HG03025 (cell line): ENCODE data around the gene IFNAR1.
"Not testable (repeated sequence)": the region's sequence is repeated elsewhere in the genome, so short reads cannot be mapped to it uniquely, and the experiment has no call there.

Experiments used
- ATAC-seq: cut with Tn5 transposase; IDR thresholded peaks from one replicate; pipeline ENCODE4 v1.9.1; 2021; ENCODE audit warnings: mild to moderate bottlenecking, moderate library complexity; ENCODE audit not compliant: unreplicated experiment, low FRiP score

IFNAR1 gene

GRCh38 chr21:33339135-33339534, 14.4 kb downstream of the IFNAR1 start:
- ATAC-seq, result no peak

- ATAC-seq, result no peak
These were observed 15.1 kb downstream of the IFNAR1 start for GRCh38 chr21:33339918-33340317.

GRCh38 chr21:33345751-33346238, 21.0 kb downstream of the IFNAR1 start:
- no peak for ATAC-seq

- no peak for ATAC-seq
These were observed 23.9 kb downstream of the IFNAR1 start for GRCh38 chr21:33348706-33349105.

GRCh38 chr21:33350676-33351075, 25.9 kb downstream of the IFNAR1 start:
- no peak for ATAC-seq

- ATAC-seq, result no peak
These were observed 30.6 kb downstream of the IFNAR1 start for GRCh38 chr21:33355355-33355754.

- ATAC-seq, result no peak
These were observed 31.2 kb downstream of the IFNAR1 start for GRCh38 chr21:33355996-33356395.

GRCh38 chr21:33357177-33357576, 32.4 kb downstream of the IFNAR1 start:
- ATAC-seq, result no peak

- no peak for ATAC-seq
These were observed 34.7 kb downstream of the IFNAR1 start for GRCh38 chr21:33359446-33359845.

- ATAC-seq, result no peak
These were observed 35.5 kb downstream of the IFNAR1 start for GRCh38 chr21:33360281-33360680.

- peak; percentile 68 for ATAC-seq
These were observed 36.3 kb downstream of the IFNAR1 start for GRCh38 chr21:33360881-33361602.

- no peak for ATAC-seq
These were observed 37.3 kb downstream of the IFNAR1 start for GRCh38 chr21:33362044-33362555.

GRCh38 chr21:33363911-33364609, 39.3 kb downstream of the IFNAR1 start:
- not testable (repeated sequence) for ATAC-seq

GRCh38 chr21:33364830-33365229, 40.1 kb downstream of the IFNAR1 start:
- ATAC-seq, result no peak

- no peak for ATAC-seq
These were observed 42.7 kb downstream of the IFNAR1 start for GRCh38 chr21:33367309-33367973.

- no peak for ATAC-seq
These were observed 43.4 kb downstream of the IFNAR1 start for GRCh38 chr21:33368124-33368523.

- ATAC-seq, result no peak
These were observed 43.8 kb downstream of the IFNAR1 start for GRCh38 chr21:33368576-33368975.

GRCh38 chr21:33369586-33369985, 44.8 kb downstream of the IFNAR1 start:
- ATAC-seq, result no peak

- no peak for ATAC-seq
These were observed 45.5 kb downstream of the IFNAR1 start for GRCh38 chr21:33370305-33370704.

- no peak for ATAC-seq
These were observed 46.6 kb downstream of the IFNAR1 start for GRCh38 chr21:33371366-33371765.

GRCh38 chr21:33372582-33372981, 47.8 kb downstream of the IFNAR1 start:
- ATAC-seq, result no peak
